ENCODE data around the gene ARL6IP5.

ARL6IP5 gene

GRCh38 chr3:69084326-69085167 is at the start of gene ARL6IP5:
ARL6IP5 (plus strand) TSS chr3:69084937; CDS start chr3:69085048, 111 bp downstream.
- TF ChIP-seq ZBTB7A (IDR thresholded peaks at IDR 0.05; ENCODE audit: low read depth) (no peak), TEAD4 (IDR thresholded peaks at IDR 0.05) (no peak), NFIC (IDR thresholded peaks at IDR 0.05) (peak; percentile 79), EGR1 (IDR thresholded peaks at IDR 0.05) (no peak), MAX (IDR thresholded peaks at IDR 0.05) (peak; percentile 52), EP300 (IDR thresholded peaks at IDR 0.05; ENCODE audit: borderline replicate concordance) (0 out of 2 replicates have a peak, but pooled peaks have one; percentile 22), CREB1 (IDR thresholded peaks at IDR 0.05; ENCODE audit: low read depth) (no peak), CEBPB (IDR thresholded peaks at IDR 0.05) (no peak), FOXM1 (IDR thresholded peaks at IDR 0.05; ENCODE audit: borderline replicate concordance, low read depth) (no peak), TAF1 (IDR thresholded peaks at IDR 0.05; ENCODE audit: low read depth) (peak; percentile 54; the same call in 1 of the 2 replicates), YY1 (IDR thresholded peaks at IDR 0.05; ENCODE audit: low read depth) (peak; percentile 79), TCF12 (IDR thresholded peaks at IDR 0.05; ENCODE audit: low read depth) (peak; percentile 50; the same call in 1 of the 2 replicates), RAD21 (IDR thresholded peaks at IDR 0.05; ENCODE audit: low read depth) (0 out of 2 replicates have a peak, but pooled peaks have one; percentile 6), REST (IDR thresholded peaks at IDR 0.05; ENCODE audit: low read depth) (no peak), USF1 (IDR thresholded peaks at IDR 0.05) (peak; percentile 56; the same call in 1 of the 2 replicates)

GRCh38 chr3:69044608-69045007 is 40.1 kb upstream of the ARL6IP5 start:
- TF ChIP-seq USF1 (IDR thresholded peaks at IDR 0.05), result no peak
- TF ChIP-seq TEAD4 (IDR thresholded peaks at IDR 0.05), result no peak
- TF ChIP-seq RAD21 (IDR thresholded peaks at IDR 0.05; ENCODE audit: low read depth), result no peak
- TF ChIP-seq FOXM1 (IDR thresholded peaks at IDR 0.05; ENCODE audit: borderline replicate concordance, low read depth), result no peak
- no peak for TF ChIP-seq EP300 (IDR thresholded peaks at IDR 0.05; ENCODE audit: borderline replicate concordance)

- TF ChIP-seq USF1 (IDR thresholded peaks at IDR 0.05) (no peak), NFIC (IDR thresholded peaks at IDR 0.05) (no peak), RAD21 (IDR thresholded peaks at IDR 0.05; ENCODE audit: low read depth) (no peak), REST (IDR thresholded peaks at IDR 0.05; ENCODE audit: low read depth) (no peak), CREB1 (IDR thresholded peaks at IDR 0.05; ENCODE audit: low read depth) (no peak), YY1 (IDR thresholded peaks at IDR 0.05; ENCODE audit: low read depth) (no peak), TEAD4 (IDR thresholded peaks at IDR 0.05) (no peak), MAX (IDR thresholded peaks at IDR 0.05) (no peak), EGR1 (IDR thresholded peaks at IDR 0.05) (no peak), CEBPB (IDR thresholded peaks at IDR 0.05) (no peak), FOXM1 (IDR thresholded peaks at IDR 0.05; ENCODE audit: borderline replicate concordance, low read depth) (no peak), TAF1 (IDR thresholded peaks at IDR 0.05; ENCODE audit: low read depth) (no peak), ZBTB7A (IDR thresholded peaks at IDR 0.05; ENCODE audit: low read depth) (no peak), TCF12 (IDR thresholded peaks at IDR 0.05; ENCODE audit: low read depth) (no peak)
Measured at GRCh38 chr3:69048990-69049389, 35.7 kb upstream of the ARL6IP5 start.

- peak; percentile 62 for TF ChIP-seq MAX (IDR thresholded peaks at IDR 0.05)
- TF ChIP-seq EP300 (IDR thresholded peaks at IDR 0.05; ENCODE audit: borderline replicate concordance), result no peak
- peak; percentile 63; the same call in 1 of the 2 replicates for TF ChIP-seq TEAD4 (IDR thresholded peaks at IDR 0.05)
- TF ChIP-seq REST (IDR thresholded peaks at IDR 0.05; ENCODE audit: low read depth), result no peak
- no peak for TF ChIP-seq NFIC (IDR thresholded peaks at IDR 0.05)
- peak; percentile 51 for TF ChIP-seq TAF1 (IDR thresholded peaks at IDR 0.05; ENCODE audit: low read depth)
- no peak for TF ChIP-seq CEBPB (IDR thresholded peaks at IDR 0.05)
- peak; percentile 7; the same call in 1 of the 2 replicates for TF ChIP-seq YY1 (IDR thresholded peaks at IDR 0.05; ENCODE audit: low read depth)
- no peak for TF ChIP-seq RAD21 (IDR thresholded peaks at IDR 0.05; ENCODE audit: low read depth)
- peak; percentile 77 for TF ChIP-seq CREB1 (IDR thresholded peaks at IDR 0.05; ENCODE audit: low read depth)
- no peak for TF ChIP-seq TCF12 (IDR thresholded peaks at IDR 0.05; ENCODE audit: low read depth)
Measured at GRCh38 chr3:69051756-69052471, 32.8 kb upstream of the ARL6IP5 start, which contains the start of gene TMF1. TMF1 (minus strand) TSS chr3:69052333; CDS start chr3:69052086, 247 bp downstream.

All from Ishikawa (cell line).